Activated T-helper 17 cell treated with anti-CD3 and anti-CD28 coated beads, Interleukin-2, amount 50 U/mL, for 72 hours (primary cell): ENCODE data around the gene SLITRK2. TPM values are rescaled to one million over a fixed set of nuclear protein-coding genes. Genes with fewer than 3 reads are reported as not detected.

Source experiments
- ATAC-seq: fragments of 150-1000 bp; cut with Tn5 transposase; replicated peaks from 2 replicates; pipeline ENCODE4 v1.10.0; 2021; ENCODE audit warnings: mild to moderate bottlenecking, moderate library complexity
- H3K27ac Mint-ChIP-seq: one replicate; pipeline ENCODE4 v1.8.0; 2022; ENCODE audit warnings: mixed read lengths
- H3K27me3 Mint-ChIP-seq: one replicate; pipeline ENCODE4 v1.8.0; 2022; ENCODE audit warnings: mixed read lengths
- H3K36me3 Mint-ChIP-seq: one replicate; pipeline ENCODE4 v1.8.0; 2022; ENCODE audit warnings: low read depth, mild to moderate bottlenecking, mixed read lengths
- H3K4me1 Mint-ChIP-seq: one replicate; pipeline ENCODE4 v1.8.0; 2022; ENCODE audit warnings: mixed read lengths
- H3K4me3 Mint-ChIP-seq: one replicate; pipeline ENCODE4 v1.8.0; 2022; ENCODE audit warnings: mild to moderate bottlenecking, mixed read lengths
- H3K9me3 Mint-ChIP-seq: one replicate; pipeline ENCODE4 v1.8.0; 2022; ENCODE audit warnings: mixed read lengths
- total RNA-seq, 2 donors: library from RNA; stranded (reverse); gene quantifications; one replicate each; pipeline ENCODE4 v1.2.3, GENCODE V29; 2022

Gene SLITRK2
- total RNA-seq, result not detected

- Mint-ChIP-seq H3K27ac (no peak within 1 kb of the TSS), H3K9me3 (no peaks in the 10 kb centered on the region), H3K4me1 (no peaks in the 10 kb centered on the region), H3K27me3 (peaks cover 12% of the 10 kb centered on the region), H3K36me3 (no peaks in the 10 kb centered on the region), H3K4me3 (no peak within 1 kb of the TSS)
- no peak for ATAC-seq
Measured at GRCh38 chrX:145817331-145818185, at the start of gene SLITRK2. Gene SLITRK2, plus strand, starts transcription at chrX:145817829. Its CDS starts 4,597 bp downstream, at chrX:145822426.

GRCh38 chrX:145773006-145773405, 44.6 kb upstream of the SLITRK2 start:
- no peak overlapping the region for H3K4me3 Mint-ChIP-seq
- H3K36me3 Mint-ChIP-seq, result no peaks in the 10 kb centered on the region
- H3K27me3 Mint-ChIP-seq, result no peaks in the 10 kb centered on the region
- H3K9me3 Mint-ChIP-seq, result peaks cover 3% of the 10 kb centered on the region
- no peak overlapping the region for H3K27ac Mint-ChIP-seq
- ATAC-seq, result no peak
- H3K4me1 Mint-ChIP-seq, result no peaks in the 10 kb centered on the region

- Mint-ChIP-seq H3K9me3 (peaks cover 5% of the 10 kb centered on the region), H3K36me3 (no peaks in the 10 kb centered on the region), H3K4me3 (no peak overlapping the region), H3K27me3 (no peaks in the 10 kb centered on the region), H3K27ac (no peak overlapping the region), H3K4me1 (no peaks in the 10 kb centered on the region)
- no peak for ATAC-seq
Measured at GRCh38 chrX:145792281-145792680, 25.3 kb upstream of the SLITRK2 start.

- H3K27ac Mint-ChIP-seq, result no peak overlapping the region
- H3K4me3 Mint-ChIP-seq, result no peak overlapping the region
- H3K9me3 Mint-ChIP-seq, result no peaks in the 10 kb centered on the region
- no peaks in the 10 kb centered on the region for H3K27me3 Mint-ChIP-seq
- ATAC-seq, result no peak
- no peaks in the 10 kb centered on the region for H3K4me1 Mint-ChIP-seq
- no peaks in the 10 kb centered on the region for H3K36me3 Mint-ChIP-seq
Measured at GRCh38 chrX:145803508-145803907, 14.1 kb upstream of the SLITRK2 start.

GRCh38 chrX:145813081-145813480, 4.5 kb upstream of the SLITRK2 start:
- no peak for ATAC-seq
- peaks cover 8% of the 10 kb centered on the region for H3K27me3 Mint-ChIP-seq
- H3K27ac Mint-ChIP-seq, result no peak overlapping the region
- H3K4me1 Mint-ChIP-seq, result no peaks in the 10 kb centered on the region
- no peak overlapping the region for H3K4me3 Mint-ChIP-seq
- no peaks in the 10 kb centered on the region for H3K9me3 Mint-ChIP-seq
- H3K36me3 Mint-ChIP-seq, result no peaks in the 10 kb centered on the region

- ATAC-seq, result no peak
Measured at GRCh38 chrX:145816601-145817315, 871 bp upstream of the SLITRK2 start.

GRCh38 chrX:145818186-145819113, 821 bp downstream of the SLITRK2 start:
- Mint-ChIP-seq H3K27ac (no peak overlapping the region), H3K4me1 (no peaks in the 10 kb centered on the region), H3K4me3 (no peak overlapping the region), H3K36me3 (no peaks in the 10 kb centered on the region), H3K27me3 (peaks cover 12% of the 10 kb centered on the region), H3K9me3 (no peaks in the 10 kb centered on the region)
- no peak for ATAC-seq

More at GRCh38 chrX:145816601-145817315, 871 bp upstream of the SLITRK2 start:
- no peak overlapping the region for H3K4me3 Mint-ChIP-seq
- no peak overlapping the region for H3K27ac Mint-ChIP-seq
- H3K4me1 Mint-ChIP-seq, result no peaks in the 10 kb centered on the region
- no peaks in the 10 kb centered on the region for H3K36me3 Mint-ChIP-seq
- peaks cover 12% of the 10 kb centered on the region for H3K27me3 Mint-ChIP-seq
- no peaks in the 10 kb centered on the region for H3K9me3 Mint-ChIP-seq

- H3K27me3 Mint-ChIP-seq, result peaks cover 12% of the 10 kb centered on the region
Measured at GRCh38 chrX:145820825-145821224, 3.2 kb downstream of the SLITRK2 start.

GRCh38 chrX:145821291-145821897, 3.8 kb downstream of the SLITRK2 start:
- no peak overlapping the region for H3K4me3 Mint-ChIP-seq
- ATAC-seq, result no peak
- H3K27me3 Mint-ChIP-seq, result peaks cover 9% of the 10 kb centered on the region
- H3K36me3 Mint-ChIP-seq, result no peaks in the 10 kb centered on the region
- no peaks in the 10 kb centered on the region for H3K9me3 Mint-ChIP-seq
- H3K27ac Mint-ChIP-seq, result no peak overlapping the region
- H3K4me1 Mint-ChIP-seq, result no peaks in the 10 kb centered on the region

More at GRCh38 chrX:145820825-145821224, 3.2 kb downstream of the SLITRK2 start:
- Mint-ChIP-seq H3K4me3 (no peak overlapping the region), H3K36me3 (no peaks in the 10 kb centered on the region), H3K9me3 (no peaks in the 10 kb centered on the region), H3K27ac (no peak overlapping the region), H3K4me1 (no peaks in the 10 kb centered on the region)
- ATAC-seq, result no peak

- peaks cover 5% of the 10 kb centered on the region for H3K27me3 Mint-ChIP-seq
- H3K4me1 Mint-ChIP-seq, result no peaks in the 10 kb centered on the region
- no peak overlapping the region for H3K27ac Mint-ChIP-seq
- H3K9me3 Mint-ChIP-seq, result no peaks in the 10 kb centered on the region
- H3K4me3 Mint-ChIP-seq, result no peak overlapping the region
- no peak for ATAC-seq
- no peaks in the 10 kb centered on the region for H3K36me3 Mint-ChIP-seq
Measured at GRCh38 chrX:145821898-145822571, 4.4 kb downstream of the SLITRK2 start.

- H3K36me3 Mint-ChIP-seq, result no peaks in the 10 kb centered on the region
- H3K9me3 Mint-ChIP-seq, result no peaks in the 10 kb centered on the region
- no peaks in the 10 kb centered on the region for H3K4me1 Mint-ChIP-seq
- peaks cover 4% of the 10 kb centered on the region for H3K27me3 Mint-ChIP-seq
- H3K27ac Mint-ChIP-seq, result no peak overlapping the region
- H3K4me3 Mint-ChIP-seq, result no peak overlapping the region
- ATAC-seq, result no peak
Measured at GRCh38 chrX:145823132-145823531, 5.5 kb downstream of the SLITRK2 start.

- Mint-ChIP-seq H3K9me3 (no peaks in the 10 kb centered on the region), H3K4me3 (no peak overlapping the region), H3K27ac (no peak overlapping the region), H3K36me3 (no peaks in the 10 kb centered on the region), H3K27me3 (no peaks in the 10 kb centered on the region), H3K4me1 (no peaks in the 10 kb centered on the region)
- no peak for ATAC-seq
Measured at GRCh38 chrX:145825896-145826295, 8.3 kb downstream of the SLITRK2 start.

GRCh38 chrX:145826466-145826865, 8.8 kb downstream of the SLITRK2 start:
- H3K4me3 Mint-ChIP-seq, result no peak overlapping the region
- no peaks in the 10 kb centered on the region for H3K27me3 Mint-ChIP-seq
- H3K9me3 Mint-ChIP-seq, result no peaks in the 10 kb centered on the region
- H3K27ac Mint-ChIP-seq, result no peak overlapping the region
- no peaks in the 10 kb centered on the region for H3K36me3 Mint-ChIP-seq
- H3K4me1 Mint-ChIP-seq, result no peaks in the 10 kb centered on the region
- ATAC-seq, result no peak
